Muscle of back (tissue), 11 donors: ENCODE measurements around the gene FBXW8. TPM values are rescaled to one million over a fixed set of nuclear protein-coding genes. Genes with fewer than 3 reads are reported as not detected.

Experiments
- DNase-seq, 3 donors: peaks; one replicate each; pipeline versions ENCODE4 v3.0.0 to v3.0.0-alpha.2; 2013
- polyA plus RNA-seq, 10 donors: library from polyadenylated mRNA; unstranded; fragments of 120-200 nt; gene quantifications; one replicate each; pipeline ENCODE4 v1.2.1, GENCODE V29; 2013; ENCODE audit not compliant: insufficient read length in 10 of 10

FBXW8 gene
- polyA plus RNA-seq, 10 donors = 10.4 to 16.9 (median 14.1) TPM

DNA sequence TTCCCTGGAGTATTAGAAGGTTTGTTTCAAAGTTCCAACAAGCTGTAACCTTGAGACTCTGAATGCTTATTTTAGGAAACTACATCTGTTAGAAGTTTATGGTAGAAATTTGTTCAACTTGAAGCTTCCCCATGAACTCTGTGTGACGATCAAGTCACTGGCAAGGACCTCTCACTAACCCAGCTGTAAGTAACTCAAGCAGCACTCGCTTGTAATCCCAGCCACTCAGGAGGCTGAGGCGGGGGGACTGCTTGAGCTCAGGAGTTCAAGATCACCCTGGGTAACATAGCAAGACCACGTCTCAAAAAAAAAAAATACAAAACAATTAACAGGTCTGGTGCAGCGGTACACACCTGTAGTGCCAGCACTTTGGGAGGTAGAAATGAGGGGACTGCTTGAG is 162.9 kb downstream of the FBXW8 start:
- DNase-seq = peak; percentile 11 to 59 (median 21)

- no peak for DNase-seq
Measured at GRCh38 chr12:117076410-117077372, 165.9 kb downstream of the FBXW8 start.

- DNase-seq = no peak
Measured at GRCh38 chr12:117079487-117079886, 168.7 kb downstream of the FBXW8 start.

GRCh38 chr12:117080661-117081144 is 170.0 kb downstream of the FBXW8 start:
- no peak for DNase-seq

Other genes with a start within 250 kb of the FBXW8 start
- 10 to 100 TPM in 9 of 10 donors, 1 to 10 TPM in 1; 9.5 to 17.4 (median 12.2) TPM for gene SPRING1, start 172.9 kb upstream of the FBXW8 start, polyA plus RNA-seq
- gene RNFT2, start 172.6 kb upstream of the FBXW8 start, polyA plus RNA-seq = 1 to 10 TPM; 1.0 to 1.7 (median 1.5) TPM
- gene HRK, start 29.5 kb upstream of the FBXW8 start, polyA plus RNA-seq = under 1 TPM; 0.14 to 0.40 (median 0.28) TPM
- 1 to 10 TPM; 2.8 to 6.2 (median 4.7) TPM for gene TESC, start 188.5 kb downstream of the FBXW8 start, polyA plus RNA-seq